Left ventricle myocardium inferior (tissue), 1 donor: ENCODE data around the gene DSTN. TPM values are rescaled to one million over a fixed set of nuclear protein-coding genes. Genes with fewer than 3 reads are reported as not detected.

Source experiments
- DNase-seq: peaks from one replicate; pipeline ENCODE4 v3.0.0-alpha.2; 2020
- H3K27ac ChIP-seq: fragments of 200-600 bp; replicated peaks from 2 replicates; pipeline ENCODE4 v1.8.0; 2021
- H3K27me3 ChIP-seq: fragments of 200-600 bp; 2 replicates; pipeline ENCODE4 v1.8.0; 2021; ENCODE audit warnings: low read depth
- H3K36me3 ChIP-seq: fragments of 200-600 bp; 2 replicates; pipeline ENCODE4 v1.8.0; 2021
- H3K4me1 ChIP-seq: fragments of 200-600 bp; 2 replicates; pipeline ENCODE4 v1.8.0; 2021
- H3K4me3 ChIP-seq: fragments of 200-600 bp; 2 replicates; pipeline ENCODE4 v1.8.0; 2021; ENCODE audit warnings: mild to moderate bottlenecking, moderate library complexity
- H3K9me3 ChIP-seq: fragments of 200-600 bp; replicated peaks from 2 replicates; pipeline ENCODE4 v1.8.0; 2021
- CTCF ChIP-seq: fragments of 200-600 bp; IDR thresholded peaks from 2 replicates; pipeline ENCODE4 v1.8.0; 2021; ENCODE audit warnings: antibody characterized with exemption, mild to moderate bottlenecking, borderline replicate concordance
- intact Hi-C: fragments of 100-400 bp; cut with micrococcal nuclease; formaldehyde crosslinking; loops from one replicate; pipeline ENCODE4 v1.11.0; 2022
- total RNA-seq: library from RNA; stranded (reverse); fragmentation: NEBNext Ultra II Directional; extraction: Animal tissue kit (Norgen Biotek cat#: 25700); gene quantifications from one replicate; pipeline ENCODE4 v1.2.1, GENCODE V29; 2021
- donor health status: DM: no; HTN: yes; CAD: no; lungs with severe emphysema.

DSTN gene
- total RNA-seq, 1 donor from 2014 or later = 635 TPM

GRCh38 chr20:17629678-17630089 is 59.8 kb downstream of the DSTN start:
- TF ChIP-seq CTCF = no peak
- Histone ChIP-seq H3K9me3 (no peaks in the 10 kb centered on the region), H3K27ac (no peak overlapping the region), H3K4me1 (peaks cover 10% of the 10 kb centered on the region), H3K4me3 (no peak overlapping the region), H3K27me3 (no peaks in the 10 kb centered on the region), H3K36me3 (peaks cover 89% of the 10 kb centered on the region)
- DNase-seq = no peak
- intact Hi-C loops = no loop called here

- no peaks in the 10 kb centered on the region for H3K27me3 ChIP-seq
- no peak overlapping the region for H3K4me3 ChIP-seq
- H3K36me3 ChIP-seq = peaks cover 89% of the 10 kb centered on the region
- no peak overlapping the region for H3K27ac ChIP-seq
- intact Hi-C loops = no loop called here
- peaks cover 16% of the 10 kb centered on the region for H3K4me1 ChIP-seq
- H3K9me3 ChIP-seq = no peaks in the 10 kb centered on the region
- DNase-seq = no peak
- TF ChIP-seq CTCF = no peak
These were observed 60.4 kb downstream of the DSTN start for GRCh38 chr20:17630151-17630805.

GRCh38 chr20:17630806-17631195 is 60.9 kb downstream of the DSTN start:
- intact Hi-C loops = no loop called here
- Histone ChIP-seq H3K27ac (no peak overlapping the region), H3K9me3 (no peaks in the 10 kb centered on the region), H3K27me3 (no peaks in the 10 kb centered on the region), H3K4me1 (peaks cover 21% of the 10 kb centered on the region), H3K4me3 (no peak overlapping the region), H3K36me3 (peaks cover 89% of the 10 kb centered on the region)
- no peak for DNase-seq
- TF ChIP-seq CTCF = no peak

GRCh38 chr20:17631576-17632319 is 61.9 kb downstream of the DSTN start:
- DNase-seq = no peak
- Histone ChIP-seq H3K27ac (no peak overlapping the region), H3K36me3 (peaks cover 90% of the 10 kb centered on the region), H3K27me3 (no peaks in the 10 kb centered on the region), H3K9me3 (no peaks in the 10 kb centered on the region), H3K4me3 (no peak overlapping the region), H3K4me1 (peaks cover 31% of the 10 kb centered on the region)
- TF ChIP-seq CTCF = no peak
- intact Hi-C loops = no loop called here

- DNase-seq = no peak
- peaks cover 46% of the 10 kb centered on the region for H3K4me1 ChIP-seq
- intact Hi-C loops = no loop called here
- no peak overlapping the region for H3K4me3 ChIP-seq
- no peak for TF ChIP-seq CTCF
- peaks cover 88% of the 10 kb centered on the region for H3K36me3 ChIP-seq
- no peaks in the 10 kb centered on the region for H3K9me3 ChIP-seq
- H3K27ac ChIP-seq = peak overlapping the region; percentile 63
- no peaks in the 10 kb centered on the region for H3K27me3 ChIP-seq
These were observed 63.5 kb downstream of the DSTN start for GRCh38 chr20:17633221-17633849.
